Vagina (tissue), 2 donors: Measurements from ENCODE around the gene DMAP1.

Experiments
- CTCF ChIP-seq, 3 experiments: fragments of 450-650 bp in 2 of 3; fragments of 200-600 bp in 1 of 3; sonication (generic) in 1 of 3; IDR thresholded peaks; one replicate each; pipeline ENCODE4 v1.5.1; 2017 to 2019; ENCODE audit warnings: antibody characterized with exemption in 3 of 3, mild to moderate bottlenecking in 2 of 3, moderate library complexity in 2 of 3
- POLR2A ChIP-seq, 2 donors: fragments of 450-650 bp; IDR thresholded peaks; one replicate each; pipeline ENCODE4 v1.6.1; 2017; ENCODE audit warnings: antibody characterized with exemption in 2 of 2, mild to moderate bottlenecking in 2 of 2, moderate library complexity in 2 of 2

- TF ChIP-seq POLR2A (IDR thresholded peaks at IDR 0.05) (no peak), CTCF (IDR thresholded peaks at IDR 0.05) (no peak)
Measured at GRCh38 chr1:44262816-44263567, 49.7 kb downstream of the DMAP1 start.
